CD4-positive, alpha-beta T cell (primary cell): ENCODE measurements around the gene CCDC85B. TPM values are rescaled to one million over a fixed set of nuclear protein-coding genes. Genes with fewer than 3 reads are reported as not detected.

Experiments used
- ATAC-seq: fragments of 200-7000 bp; cut with Tn5 transposase; one replicate; pipeline ENCODE4 v1.10.0; 2022; ENCODE audit warnings: mild to moderate bottlenecking; ENCODE audit not compliant: poor library complexity
- CTCF ChIA-PET: fragments of 350-600 bp; sonication (Branson Sonifier 250); formaldehyde crosslinking; loops from one replicate; lab custom pipeline; 2021; ENCODE audit warnings: antibody characterized with exemption, inconsistent platforms; lab: Charles Lee
- POLR2A ChIA-PET: fragments of 350-600 bp; sonication (Branson Sonifier 250); formaldehyde crosslinking; loops from one replicate; lab custom pipeline; 2021; ENCODE audit warnings: antibody characterized with exemption, inconsistent platforms; lab: Charles Lee
- DNase-seq, 14 experiments: peaks; one replicate each; pipeline ENCODE4 v3.0.0-alpha.2; 2013 to 2020; ENCODE audit warnings: mixed read lengths in 2 of 14
- H3K27ac ChIP-seq, 2 donors: one replicate each; pipeline versions ENCODE4 v1.5.1 to v1.7.0; 2013; ENCODE audit warnings: low read length in 2 of 2, low read depth in 1 of 2, mild to moderate bottlenecking in 1 of 2
- H3K27me3 ChIP-seq, 2 experiments: 1 replicate in 1 of 2; 2 replicates in 1 of 2; pipeline versions ENCODE4 v1.6.1 to v1.7.0; 2013; ENCODE audit warnings: low read length in 2 of 2, control low read depth in 1 of 2, mild to moderate bottlenecking in 1 of 2, moderate library complexity in 1 of 2; ENCODE audit not compliant: insufficient read depth in 2 of 2, control insufficient read depth in 1 of 2
- H3K36me3 ChIP-seq: one replicate; pipeline ENCODE4 v1.6.1; 2013; ENCODE audit warnings: low read length, control low read depth; ENCODE audit not compliant: insufficient read depth
- H3K4me1 ChIP-seq: one replicate; pipeline ENCODE4 v1.6.1; 2013; ENCODE audit warnings: low read length, control low read depth; ENCODE audit not compliant: insufficient read depth
- H3K4me3 ChIP-seq: one replicate; pipeline ENCODE4 v1.5.1; 2013; ENCODE audit warnings: mild to moderate bottlenecking, low read length, moderate library complexity
- H3K9me3 ChIP-seq, 2 experiments: 1 replicate in 1 of 2; 2 replicates in 1 of 2; pipeline versions ENCODE4 v1.6.1 to v1.7.0; 2013; ENCODE audit warnings: low read length in 2 of 2, mild to moderate bottlenecking in 2 of 2, control low read depth in 1 of 2, moderate library complexity in 1 of 2; ENCODE audit not compliant: control insufficient read depth in 1 of 2, insufficient read depth in 1 of 2
- H3K27ac Mint-ChIP-seq: one replicate; pipeline ENCODE4 v1.8.0; 2020; ENCODE audit warnings: mixed read lengths
- H3K27me3 Mint-ChIP-seq: one replicate; pipeline ENCODE4 v1.8.0; 2021; ENCODE audit warnings: mixed read lengths
- H3K36me3 Mint-ChIP-seq: one replicate; pipeline ENCODE4 v1.8.0; 2021; ENCODE audit warnings: low read depth, mixed read lengths
- H3K4me1 Mint-ChIP-seq: one replicate; pipeline ENCODE4 v1.8.0; 2021; ENCODE audit warnings: low read depth, mixed read lengths
- H3K4me3 Mint-ChIP-seq: one replicate; pipeline ENCODE4 v1.8.0; 2020; ENCODE audit warnings: mild to moderate bottlenecking, mixed read lengths
- H3K9me3 Mint-ChIP-seq: one replicate; pipeline ENCODE4 v1.8.0; 2020; ENCODE audit warnings: mixed read lengths
- CTCF ChIP-seq: fragments of 200-600 bp; IDR thresholded peaks from one replicate; pipeline ENCODE4 v1.8.0; 2022; ENCODE audit warnings: antibody characterized with exemption, mild to moderate bottlenecking
- intact Hi-C, 2 experiments: fragments of 100-400 bp; cut with DNase I in 1 of 2; cut with micrococcal nuclease in 1 of 2; formaldehyde crosslinking; loops; one replicate each; pipeline versions ENCODE4 v1.15.1 to v1.9.0; 2023 to 2025; cut with DNase I, micrococcal nuclease
- total RNA-seq, 174 experiments: library from RNA in 2 of 174; stranded (reverse) in 2 of 174; gene quantifications; one replicate each; pipeline ENCODE4 v1.2.3 and lab custom pipeline; 2021 to 2026

Gene CCDC85B
- total RNA-seq, 2 experiments from 2014 or later = 23.1 to 25.8 TPM

- CTCF ChIA-PET = interaction anchor here (0.9 kb wide), 1 partner anchor 145 kb away, joined by 3 read pairs; no protein-coding TSS in a partner anchor
- Histone ChIP-seq H3K4me3 (no peak overlapping the region), H3K36me3 (peaks cover 28% of the 10 kb centered on the region), H3K27me3 (no peaks in the 10 kb centered on the region), H3K27ac (no peak overlapping the region), H3K9me3 (no peaks in the 10 kb centered on the region), H3K4me1 (peaks cover 42% of the 10 kb centered on the region)
- TF ChIP-seq CTCF = no peak
- ATAC-seq (no peak), DNase-seq (no peak)
- Mint-ChIP-seq H3K27me3 (no peaks in the 10 kb centered on the region), H3K36me3 (peaks cover 22% of the 10 kb centered on the region), H3K4me3 (peak overlapping the region; percentile 2), H3K4me1 (peaks cover 40% of the 10 kb centered on the region), H3K27ac (peak overlapping the region; percentile 61), H3K9me3 (no peaks in the 10 kb centered on the region)
- POLR2A ChIA-PET = interaction anchor here (0.8 to 1.1 kb wide), 2 partner anchors 35 to 41 kb away, joined by 3 read pairs; partner anchors contain the start of gene CCDC85B
- intact Hi-C loops = no loop called here
Observed at GRCh38 chr11:65925397-65925796, 34.9 kb downstream of the CCDC85B start.

GRCh38 chr11:65927904-65928397, 37.5 kb downstream of the CCDC85B start:
- ChIA-PET POLR2A (interaction anchor here (0.8 to 3.2 kb wide), 12 partner anchors 8 to 216 kb away, joined by 3 to 35 read pairs (median 5); partner anchors contain the start of genes BANF1, C11orf68, CCDC85B and CFL1), CTCF (interaction anchor here (1.0 to 1.6 kb wide), 6 partner anchors 37 to 94 kb away, joined by 3 to 7 read pairs (median 4); partner anchors contain the start of genes CCDC85B, FIBP and MUS81)
- TF ChIP-seq CTCF = no peak
- intact Hi-C loops = loop anchor here in 1 of 2 experiments (1.0 to 2.0 kb wide), 3 partner anchors 9 to 40 kb away; partner anchors contain the start of genes C11orf68, DRAP1, FIBP and SART1
- H3K9me3 Mint-ChIP-seq = no peaks in the 10 kb centered on the region
- peaks cover 7% of the 10 kb centered on the region for H3K36me3 Mint-ChIP-seq
- H3K4me3 ChIP-seq = peak overlapping the region; percentile 39
- H3K9me3 ChIP-seq = no peaks in the 10 kb centered on the region
- H3K4me1 Mint-ChIP-seq = peaks cover 30% of the 10 kb centered on the region
- H3K4me3 Mint-ChIP-seq = peak overlapping the region; percentile 77
- no peaks in the 10 kb centered on the region for H3K27me3 ChIP-seq
- H3K4me1 ChIP-seq = peaks cover 26% of the 10 kb centered on the region
- H3K27me3 Mint-ChIP-seq = no peaks in the 10 kb centered on the region
- H3K27ac ChIP-seq = peak overlapping the region; percentile 78 to 81
- DNase-seq (peak; percentile 59 to 93 (median 76)), ATAC-seq (peak; percentile 96)
- H3K36me3 ChIP-seq = peaks cover 8% of the 10 kb centered on the region
- peak overlapping the region; percentile 95 for H3K27ac Mint-ChIP-seq

GRCh38 chr11:65928667-65929066, 38.2 kb downstream of the CCDC85B start:
- no peak for ATAC-seq
- Mint-ChIP-seq H3K4me3 (peak overlapping the region; percentile 77), H3K27me3 (no peaks in the 10 kb centered on the region), H3K4me1 (peaks cover 24% of the 10 kb centered on the region), H3K9me3 (no peaks in the 10 kb centered on the region), H3K36me3 (no peaks in the 10 kb centered on the region), H3K27ac (peak overlapping the region; percentile 95)
- Histone ChIP-seq H3K4me3 (peak overlapping the region; percentile 39), H3K27ac (peak overlapping the region; percentile 78 to 81), H3K36me3 (peaks cover 3% of the 10 kb centered on the region), H3K9me3 (no peaks in the 10 kb centered on the region), H3K4me1 (peaks cover 26% of the 10 kb centered on the region), H3K27me3 (no peaks in the 10 kb centered on the region)
- POLR2A ChIA-PET = interaction anchor here (1.1 to 3.2 kb wide), 9 partner anchors 10 to 74 kb away, joined by 3 to 35 read pairs (median 6); partner anchors contain the start of genes BANF1, C11orf68, CCDC85B and CFL1
- CTCF ChIA-PET = interaction anchor here (1.1 to 1.6 kb wide), 5 partner anchors 38 to 94 kb away, joined by 3 to 7 read pairs (median 5); partner anchors contain the start of genes CCDC85B, FIBP and MUS81
- intact Hi-C loops = loop anchor here in 1 of 2 experiments (1.0 to 2.0 kb wide), 3 partner anchors 9 to 40 kb away; partner anchors contain the start of genes C11orf68, DRAP1, FIBP and SART1
- peak in 1 of 14 experiments; percentile 32 for DNase-seq
- TF ChIP-seq CTCF = no peak
